GM19372 (cell line): ENCODE measurements around the gene MCTP1.

ENCODE experiments used
- ATAC-seq: cut with Tn5 transposase; IDR thresholded peaks from one replicate; pipeline ENCODE4 v1.9.1; 2021; ENCODE audit warnings: mild to moderate bottlenecking, low read depth, moderate library complexity; ENCODE audit not compliant: unreplicated experiment

The MCTP1 gene

DNA sequence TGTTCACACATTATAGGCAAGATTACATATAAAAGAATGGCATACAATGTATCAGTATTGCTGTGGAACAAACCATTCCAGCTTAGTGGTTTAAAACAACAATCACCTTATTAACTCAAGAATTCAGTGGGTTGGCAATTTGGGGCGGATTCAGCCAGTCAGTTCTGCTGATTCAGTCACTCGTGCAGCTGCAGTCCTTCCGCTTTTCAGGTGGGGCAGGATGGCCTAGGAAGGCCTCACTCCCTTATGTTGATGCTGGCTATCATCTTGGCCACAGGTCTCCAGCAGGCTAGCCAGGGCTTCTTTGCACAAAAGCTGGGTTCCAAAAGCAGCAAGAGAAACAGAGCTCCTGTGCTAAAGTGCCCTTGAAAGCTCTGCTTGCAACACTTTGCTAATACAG lies 150.6 kb downstream of the MCTP1 start:
- ATAC-seq, result no peak

DNA sequence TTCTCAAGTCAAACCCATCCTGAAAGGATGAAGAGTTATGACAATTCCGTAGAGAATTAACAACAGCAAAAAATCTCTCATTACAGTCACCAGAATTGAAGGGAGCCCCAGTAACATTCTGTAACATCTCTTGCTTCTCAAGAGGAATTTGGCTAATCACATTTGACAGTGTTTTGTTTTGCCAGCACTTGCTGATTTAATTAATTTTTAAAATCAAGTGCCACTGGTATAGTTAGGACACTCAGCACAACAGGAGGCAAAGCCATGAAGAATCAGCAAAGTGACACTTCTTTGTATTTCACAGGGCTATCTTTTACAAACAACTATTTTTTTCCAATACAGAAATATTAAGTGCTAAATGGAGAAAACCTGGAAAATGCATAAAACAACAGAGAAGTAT lies 152.8 kb downstream of the MCTP1 start:
- no peak for ATAC-seq

DNA sequence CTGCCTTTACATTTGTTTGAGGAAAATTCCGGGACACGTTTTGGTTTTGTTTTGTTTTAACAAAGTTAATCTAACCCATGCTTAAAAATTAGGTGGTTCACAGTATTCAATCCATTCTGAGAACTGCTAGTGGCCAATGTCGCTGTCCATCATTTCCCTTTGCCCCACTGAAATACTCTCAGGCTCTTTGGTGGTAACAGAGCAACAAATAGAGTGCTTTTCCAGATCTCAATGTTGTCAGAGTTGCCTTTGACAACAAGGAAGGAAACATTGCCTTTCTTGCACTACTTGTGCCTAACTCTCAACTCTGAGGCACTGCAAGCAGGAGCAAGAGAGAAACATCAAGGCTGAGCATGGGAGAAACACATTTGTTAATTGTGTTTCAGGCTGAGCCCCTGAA lies 154.0 kb downstream of the MCTP1 start:
- no peak for ATAC-seq

DNA sequence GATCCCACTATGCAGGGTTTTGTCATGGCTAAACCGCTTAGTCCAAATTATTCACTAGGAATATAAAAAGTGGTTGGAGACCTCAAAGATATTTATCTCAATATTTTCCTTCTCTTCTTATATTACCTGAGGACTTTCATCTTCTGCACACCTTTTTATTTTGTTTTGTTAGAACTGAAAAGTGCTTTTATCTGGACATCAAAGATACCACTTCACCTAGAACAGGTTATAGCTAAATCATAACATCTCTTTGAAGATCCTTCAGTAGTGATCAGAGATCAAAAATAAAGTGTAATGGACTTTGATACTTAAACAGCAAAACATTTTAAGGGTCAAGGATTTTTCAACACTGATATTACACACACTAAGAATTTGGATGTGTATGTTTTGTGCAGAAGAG lies 160.2 kb downstream of the MCTP1 start:
- no peak for ATAC-seq

DNA sequence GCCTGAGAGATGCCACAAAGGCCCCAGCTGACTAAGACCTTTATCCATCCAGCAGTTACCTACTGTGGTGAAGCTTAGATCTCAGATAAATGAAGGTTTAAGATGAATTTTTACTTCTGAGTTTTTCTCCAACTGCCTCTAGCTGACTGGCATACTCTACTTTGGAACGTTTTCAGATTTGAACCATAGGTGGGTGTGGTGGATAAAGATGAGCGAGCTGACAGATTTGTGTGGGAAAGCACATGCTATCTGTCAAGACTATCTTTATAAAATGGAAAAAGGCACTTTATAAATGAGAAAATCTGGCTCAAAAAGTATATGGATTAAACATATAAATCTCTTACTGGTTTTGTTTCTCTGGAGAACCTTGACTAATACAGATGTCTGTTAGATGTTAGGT lies 160.8 kb downstream of the MCTP1 start:
- no peak for ATAC-seq

DNA sequence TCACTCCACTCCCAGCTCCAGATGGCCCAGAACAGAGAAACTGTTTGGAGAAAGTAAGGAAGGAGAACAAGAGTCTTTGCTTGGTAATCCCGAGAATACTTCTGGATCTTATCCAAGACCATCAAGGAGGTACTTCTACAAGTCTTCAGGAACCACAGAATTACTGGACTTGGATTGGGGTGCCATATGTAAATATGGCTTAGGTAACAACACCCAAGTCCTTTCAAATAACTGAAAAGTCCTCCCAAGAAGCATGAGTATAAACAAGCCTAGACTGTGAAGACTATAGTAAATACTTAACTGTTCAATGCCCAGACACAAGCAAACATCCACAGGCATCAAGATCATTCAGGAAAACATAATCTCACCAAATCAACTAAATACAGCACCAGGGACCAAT lies 170.0 kb downstream of the MCTP1 start:
- no peak for ATAC-seq

DNA sequence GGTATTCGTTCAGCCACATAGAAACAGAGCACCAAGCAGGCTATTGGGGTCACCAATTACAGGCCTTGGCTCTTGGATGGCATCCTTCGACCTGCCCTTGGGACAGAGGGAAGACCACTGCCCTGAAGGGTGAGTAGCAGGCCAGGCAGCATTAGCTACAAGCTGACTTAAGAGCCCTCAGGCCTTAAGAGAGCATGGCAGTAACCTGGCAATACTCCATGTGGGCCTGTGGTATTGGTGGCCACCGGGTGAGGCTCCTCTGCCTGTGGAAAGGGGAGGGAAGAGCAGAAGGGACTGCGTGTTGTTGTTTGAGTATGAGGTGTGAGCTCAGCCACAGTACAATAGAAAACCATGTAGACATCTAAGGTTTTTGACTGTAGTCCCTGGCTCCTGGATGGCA lies 170.6 kb downstream of the MCTP1 start:
- no peak for ATAC-seq

DNA sequence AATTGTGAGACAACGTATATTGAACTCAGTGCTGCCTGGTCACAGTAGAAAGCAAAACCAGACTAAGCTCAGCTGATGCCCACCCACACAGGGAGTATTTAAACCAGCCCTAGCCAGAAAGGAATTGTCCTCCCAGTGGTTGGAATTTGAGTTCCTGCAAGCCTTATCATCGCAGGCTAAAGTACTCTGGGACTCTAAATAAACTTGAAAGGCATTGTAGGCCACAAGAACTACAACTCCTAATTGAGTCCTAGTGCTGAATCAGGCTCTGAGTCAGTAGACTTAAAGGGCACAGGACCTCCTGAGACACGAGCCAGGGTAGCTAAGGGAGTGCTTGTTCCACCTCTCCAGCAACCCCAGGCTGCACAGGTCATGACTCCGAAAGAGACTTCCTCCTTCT lies 171.4 kb downstream of the MCTP1 start:
- no peak for ATAC-seq

DNA sequence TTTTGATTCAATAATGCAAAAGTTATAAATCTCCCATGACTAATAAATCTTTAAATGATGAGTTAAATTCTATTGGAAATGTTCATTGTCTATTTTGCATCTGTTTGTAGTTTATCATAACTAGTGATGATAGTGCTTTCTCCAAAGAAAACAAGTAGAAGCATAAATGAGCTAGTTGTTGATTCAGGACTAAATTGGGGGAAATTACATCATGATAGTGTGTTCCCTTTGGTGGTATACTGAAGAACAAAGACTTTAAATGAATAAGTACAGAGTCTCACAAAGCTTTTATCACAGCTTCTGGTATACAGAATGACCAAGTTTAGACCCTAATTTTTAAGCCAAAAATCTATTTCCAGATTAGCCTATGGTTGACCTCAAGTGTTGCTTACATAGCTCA lies 173.8 kb downstream of the MCTP1 start:
- ATAC-seq, result no peak

DNA sequence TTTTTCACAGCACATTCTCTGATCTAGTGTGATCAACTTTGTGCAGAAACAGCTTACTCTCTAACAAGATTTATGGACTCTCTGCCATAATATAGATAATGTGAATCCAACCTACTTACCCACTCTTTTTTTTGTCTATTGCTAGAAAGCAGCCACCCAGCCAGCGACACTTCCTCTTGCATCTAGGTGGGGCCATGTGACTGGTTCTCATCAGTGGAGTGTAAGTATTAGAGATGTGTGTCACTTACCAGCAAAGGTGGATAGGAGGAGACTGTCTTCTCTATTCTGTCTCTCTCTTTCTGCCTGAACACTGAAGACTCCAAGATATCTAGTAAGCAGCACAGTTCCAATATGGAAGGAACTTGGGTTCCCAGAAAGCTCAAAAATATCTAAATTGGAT lies 174.8 kb downstream of the MCTP1 start:
- ATAC-seq, result no peak

DNA sequence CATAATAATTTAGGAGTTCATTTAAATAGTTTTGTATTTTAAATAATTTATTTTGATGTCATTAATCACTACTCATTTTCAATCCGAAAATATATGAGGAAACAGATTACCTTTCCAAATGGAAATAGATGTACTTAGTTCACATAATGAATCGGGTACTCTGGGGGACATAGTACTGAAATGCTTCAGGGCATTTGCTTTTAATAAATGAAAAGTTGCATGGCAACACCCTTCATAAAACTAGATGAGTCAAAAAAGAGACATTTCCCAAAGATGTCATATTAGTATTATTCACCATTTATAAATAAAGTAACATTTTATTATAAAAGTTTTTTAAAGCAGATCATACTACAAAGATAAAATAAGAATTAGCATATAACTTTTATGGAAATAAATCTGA lies 177.8 kb downstream of the MCTP1 start:
- ATAC-seq, result no peak

DNA sequence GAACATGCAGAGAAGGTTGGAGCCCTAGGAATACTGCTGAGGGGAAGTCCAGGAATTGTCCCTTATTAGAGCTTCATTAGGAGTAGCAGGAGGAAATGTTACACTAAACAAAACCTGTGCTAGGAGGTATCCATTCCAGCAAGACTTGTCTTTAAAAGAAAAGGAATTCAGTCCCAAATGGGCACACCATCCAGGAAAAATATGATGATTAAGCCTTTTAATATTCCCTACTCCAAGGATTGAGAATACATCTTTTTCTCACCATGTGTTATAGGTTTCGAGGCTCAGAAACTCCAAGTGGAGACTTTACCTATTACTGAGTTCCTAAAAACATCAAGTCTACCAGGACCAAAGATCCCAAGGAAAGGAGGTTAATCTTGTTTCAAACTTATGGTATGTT lies 179.3 kb downstream of the MCTP1 start:
- ATAC-seq, result no peak

DNA sequence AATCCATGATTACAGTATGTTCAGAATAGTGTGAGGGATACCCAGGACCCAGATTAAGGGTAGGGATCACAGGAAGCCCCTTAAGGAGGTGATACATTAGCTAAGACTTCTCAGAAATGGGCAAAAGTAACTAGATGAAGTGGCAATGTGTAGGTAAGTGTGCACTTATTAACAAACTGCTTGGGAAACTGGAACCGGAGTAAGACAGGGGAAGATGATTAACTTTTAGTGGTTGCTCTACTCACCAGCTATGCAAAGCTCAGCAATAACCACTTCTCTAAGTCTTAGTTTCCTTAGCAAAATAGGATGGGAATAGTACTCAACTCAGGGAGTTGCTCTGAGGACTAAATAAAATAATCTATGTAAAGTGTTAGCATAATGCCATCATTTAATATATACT lies 182.2 kb downstream of the MCTP1 start:
- peak; percentile 94 for ATAC-seq

DNA sequence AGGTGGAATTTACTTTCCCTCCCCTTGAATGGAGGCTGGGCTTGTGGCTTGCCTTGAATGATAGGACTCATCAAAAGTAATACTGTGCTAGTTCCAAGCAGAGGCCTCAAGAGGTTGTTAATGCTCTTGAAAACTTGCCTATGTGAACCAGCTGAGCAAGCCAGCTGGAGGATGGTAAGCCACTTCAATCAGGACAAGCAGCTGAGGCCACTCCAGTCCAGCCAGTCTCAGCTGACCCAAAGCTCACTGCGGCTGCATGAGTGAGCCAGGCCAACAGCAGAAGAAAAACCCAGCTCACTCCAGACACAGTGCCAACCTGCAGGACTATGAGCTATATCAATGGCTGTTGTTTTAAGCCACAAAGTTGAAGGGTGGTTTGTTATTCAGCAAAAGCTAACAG lies 182.8 kb downstream of the MCTP1 start:
- ATAC-seq, result peak; percentile 31

DNA sequence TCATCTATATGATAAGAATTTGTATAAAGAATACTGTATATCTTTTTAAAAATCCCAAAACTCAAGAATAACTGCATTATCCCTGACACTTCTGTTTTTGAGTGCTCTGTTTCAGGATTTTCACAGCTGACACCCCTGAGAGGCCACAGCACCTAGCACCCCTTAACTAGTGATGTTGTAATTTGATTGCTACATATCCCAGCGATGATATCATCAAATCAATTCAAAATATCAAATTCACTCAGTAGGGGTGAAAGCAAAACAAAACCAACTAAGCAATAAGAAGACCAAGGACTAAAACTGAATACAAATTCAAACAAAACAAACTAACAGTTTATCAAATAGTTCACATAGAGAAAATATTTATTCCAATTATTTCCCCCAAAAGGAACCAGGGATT lies 184.3 kb downstream of the MCTP1 start:
- ATAC-seq, result no peak

DNA sequence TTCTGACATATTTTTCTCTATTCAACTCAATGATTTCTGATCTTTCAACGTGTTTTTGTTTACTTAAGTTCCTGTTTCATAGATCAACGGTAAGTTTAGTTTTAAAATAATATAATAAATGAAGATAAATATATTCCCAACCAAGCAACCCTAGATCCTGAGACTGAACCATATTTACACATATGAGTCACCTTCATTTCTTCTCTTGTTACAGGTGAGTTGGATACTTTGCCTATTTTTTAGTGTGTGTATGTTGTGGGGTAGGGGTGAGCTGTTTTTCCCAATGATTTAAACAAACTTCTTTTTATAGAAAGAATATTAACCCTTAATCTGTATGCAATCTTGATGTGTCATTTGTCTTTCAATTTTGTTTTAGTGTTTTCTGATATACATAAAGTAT lies 186.9 kb downstream of the MCTP1 start:
- ATAC-seq, result no peak

DNA sequence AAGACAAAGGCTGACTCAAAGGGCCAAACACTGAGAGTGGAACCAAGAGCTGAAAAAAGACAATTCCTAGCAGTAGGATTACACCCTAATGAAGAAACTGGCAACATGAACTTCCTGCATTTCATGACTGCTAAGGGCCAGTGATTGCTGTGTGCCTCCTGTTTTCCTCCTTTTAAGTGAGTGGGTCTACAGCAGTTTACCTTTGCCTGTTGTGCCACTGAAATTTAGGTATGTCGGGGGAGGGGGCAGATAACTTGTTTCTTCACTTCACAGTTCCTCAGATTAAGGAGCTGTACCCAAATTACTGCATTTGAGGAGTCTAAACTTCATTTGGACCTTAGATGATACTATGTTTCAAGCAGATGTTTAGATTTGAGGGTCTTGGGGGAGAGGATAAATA lies 191.7 kb downstream of the MCTP1 start:
- ATAC-seq, result no peak

DNA sequence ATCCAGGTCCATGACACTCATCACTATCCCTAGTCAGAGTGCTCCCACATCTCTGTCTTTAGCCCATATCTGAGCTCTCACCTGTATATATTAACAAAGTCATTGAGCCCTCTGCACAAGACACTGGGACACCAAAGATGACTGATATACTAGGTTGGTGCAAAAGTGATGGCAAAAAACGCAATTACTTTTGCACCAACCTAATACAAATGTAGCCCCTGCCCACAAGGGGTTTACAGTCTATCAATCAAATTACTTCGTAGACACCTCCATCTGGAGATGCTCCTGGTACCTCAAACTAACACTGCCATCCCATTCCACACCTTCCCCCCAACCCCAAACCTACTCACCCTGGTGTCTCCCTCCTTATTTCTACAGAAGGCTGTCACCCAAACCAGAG lies 194.1 kb downstream of the MCTP1 start:
- ATAC-seq, result no peak

DNA sequence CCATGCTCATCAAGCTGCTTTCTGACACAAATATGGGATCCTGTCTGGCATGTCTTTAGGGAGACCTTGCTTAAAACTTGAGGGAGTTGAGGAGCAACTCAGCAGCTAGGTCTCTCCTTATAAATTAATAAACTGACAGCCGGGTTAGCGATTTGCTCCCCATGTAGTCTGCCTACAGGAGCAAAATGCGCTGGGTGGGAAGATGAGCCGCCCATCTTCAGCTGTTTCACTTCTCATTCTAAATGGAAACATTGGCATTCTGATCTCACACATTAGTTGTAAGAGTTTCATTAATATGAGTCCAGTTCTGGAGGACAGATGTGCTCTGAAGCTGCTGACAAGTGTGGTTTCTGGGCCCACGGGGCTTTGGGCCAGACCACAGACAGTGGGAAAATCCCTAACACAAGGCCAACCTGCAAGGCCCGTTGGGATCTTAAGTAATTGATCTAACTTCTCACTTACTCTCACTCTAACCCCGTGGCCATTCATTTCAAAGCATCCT lies 197.0 kb downstream of the MCTP1 start:
- peak; percentile 78 for ATAC-seq

DNA sequence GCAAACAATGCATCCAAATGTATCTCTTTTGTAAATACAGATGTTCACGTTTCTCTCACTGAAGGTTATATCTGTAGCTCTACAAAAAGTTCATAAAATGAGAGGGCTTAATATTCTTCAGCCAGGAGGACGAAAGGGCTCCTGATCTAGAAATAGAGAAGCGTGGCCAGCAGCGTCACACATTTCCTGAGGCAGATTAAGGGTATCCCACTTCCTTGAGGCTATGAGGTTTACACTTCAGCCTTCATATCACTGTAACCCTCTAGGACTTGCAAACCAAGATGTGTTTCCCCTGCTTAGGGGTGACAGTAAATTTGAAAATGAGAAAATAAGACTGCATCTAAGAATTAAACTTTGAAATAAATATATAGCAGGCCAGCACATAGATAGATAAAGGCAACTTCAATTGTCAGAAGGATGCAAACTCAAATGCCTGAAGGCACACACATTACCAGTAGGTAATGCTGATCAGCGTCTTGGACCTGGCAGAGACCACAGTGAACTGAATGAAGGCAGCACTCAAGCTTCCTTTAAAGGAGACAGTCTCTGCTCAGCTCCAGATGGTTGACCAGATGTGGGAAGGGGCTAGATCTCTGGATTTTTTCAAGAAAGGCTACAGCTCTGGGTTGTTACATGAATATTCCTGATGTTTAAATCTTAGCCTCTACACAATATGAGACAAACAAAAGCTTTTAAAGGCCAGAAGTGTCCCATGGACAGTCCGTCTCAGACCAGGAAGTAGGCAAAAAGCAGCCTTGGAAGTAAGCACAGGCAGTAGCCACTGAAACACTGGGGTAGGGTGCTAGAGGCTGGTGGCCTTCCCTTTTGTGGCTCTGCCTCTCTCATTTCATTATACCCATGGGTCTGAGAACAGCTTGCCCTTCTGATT lies 197.7 kb downstream of the MCTP1 start:
- ATAC-seq, result peak; percentile 35

DNA sequence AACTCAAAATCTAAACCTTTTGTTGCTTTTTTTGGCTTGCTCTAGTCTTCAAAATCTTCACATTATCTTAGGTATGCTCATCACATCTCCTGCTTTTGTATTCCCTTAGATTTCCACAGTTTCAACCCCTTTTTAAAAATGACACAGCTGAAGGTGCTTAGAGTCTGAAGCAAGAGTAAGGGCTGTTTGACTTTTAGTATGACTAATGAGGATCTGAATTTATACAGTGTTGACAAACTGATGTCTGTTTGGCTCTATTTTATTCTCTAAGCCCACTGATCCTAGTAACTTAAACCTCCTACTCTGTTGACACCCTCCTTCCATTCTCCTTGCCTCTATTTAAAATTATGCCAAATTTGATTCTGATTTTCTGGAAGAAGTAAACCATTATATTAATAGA lies 200.1 kb downstream of the MCTP1 start:
- no peak for ATAC-seq

DNA sequence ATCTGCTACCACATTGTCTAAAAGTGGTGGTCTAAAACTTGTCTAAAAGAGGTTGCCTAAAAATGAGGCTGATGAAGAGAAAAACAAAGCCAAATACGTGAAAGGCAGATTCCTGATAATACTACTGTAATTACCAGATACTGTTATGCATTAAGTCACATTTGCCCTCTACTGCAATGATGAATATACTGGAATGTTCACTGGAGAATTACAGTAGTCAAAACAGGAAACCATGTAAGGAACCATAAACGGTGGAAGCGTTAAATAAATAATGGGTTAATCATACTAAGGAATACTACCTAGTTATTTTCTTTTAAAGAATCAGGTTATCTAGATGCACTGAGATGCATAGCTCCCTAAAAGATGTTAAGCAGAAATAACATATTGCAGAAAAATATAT lies 201.3 kb downstream of the MCTP1 start:
- ATAC-seq, result no peak
